Natural killer cell treated with Interleukin-12 subunit alpha and Interleukin-12 subunit beta and Interleukin-15 and Interleukin-18, amount 100 ng/mL, for 72 hours (primary cell): ENCODE results near the gene CLDN1. TPM values are rescaled to one million over a fixed set of nuclear protein-coding genes. Genes with fewer than 3 reads are reported as not detected.
A peak's percentile ranks its signal among the peaks of the same experiment; 100 is the strongest.

Source experiments
- ATAC-seq, 2 donors: fragments of 150-1000 bp; cut with Tn5 transposase in 1 of 2; sonication (Bioruptor Pico), chemical (Tn5 transposase) in 1 of 2; 2 replicates each; pipeline ENCODE4 v1.10.0; 2021
- DNase-seq: peaks from one replicate; pipeline ENCODE4 v3.0.0; 2022; ENCODE audit warnings: low spot score
- H3K27ac Mint-ChIP-seq, 2 donors: 1 replicate in 1 of 2; 2 replicates in 1 of 2; pipeline ENCODE4 v1.8.0; 2022; ENCODE audit warnings: mixed read lengths in 2 of 2, mild to moderate bottlenecking in 1 of 2, moderate library complexity in 1 of 2
- H3K27me3 Mint-ChIP-seq, 2 donors: 1 replicate in 1 of 2; 2 replicates in 1 of 2; pipeline ENCODE4 v1.8.0; 2022; ENCODE audit warnings: mixed read lengths in 2 of 2
- H3K36me3 Mint-ChIP-seq: one replicate; pipeline ENCODE4 v1.8.0; 2022; ENCODE audit warnings: mixed read lengths
- H3K4me1 Mint-ChIP-seq, 2 donors: 1 replicate in 1 of 2; 2 replicates in 1 of 2; pipeline ENCODE4 v1.8.0; 2022; ENCODE audit warnings: low read depth in 2 of 2, mixed read lengths in 2 of 2, mild to moderate bottlenecking in 1 of 2
- H3K4me3 Mint-ChIP-seq: one replicate; pipeline ENCODE4 v1.8.0; 2022; ENCODE audit warnings: mixed read lengths
- H3K9me3 Mint-ChIP-seq: 2 replicates; pipeline ENCODE4 v1.8.0; 2022; ENCODE audit warnings: mixed read lengths
- total RNA-seq, 2 donors: library from RNA; stranded (reverse); gene quantifications; one replicate each; pipeline ENCODE4 v1.2.3, GENCODE V29; 2022

CLDN1 gene, protein sequence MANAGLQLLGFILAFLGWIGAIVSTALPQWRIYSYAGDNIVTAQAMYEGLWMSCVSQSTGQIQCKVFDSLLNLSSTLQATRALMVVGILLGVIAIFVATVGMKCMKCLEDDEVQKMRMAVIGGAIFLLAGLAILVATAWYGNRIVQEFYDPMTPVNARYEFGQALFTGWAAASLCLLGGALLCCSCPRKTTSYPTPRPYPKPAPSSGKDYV
- not detected for total RNA-seq

DNA sequence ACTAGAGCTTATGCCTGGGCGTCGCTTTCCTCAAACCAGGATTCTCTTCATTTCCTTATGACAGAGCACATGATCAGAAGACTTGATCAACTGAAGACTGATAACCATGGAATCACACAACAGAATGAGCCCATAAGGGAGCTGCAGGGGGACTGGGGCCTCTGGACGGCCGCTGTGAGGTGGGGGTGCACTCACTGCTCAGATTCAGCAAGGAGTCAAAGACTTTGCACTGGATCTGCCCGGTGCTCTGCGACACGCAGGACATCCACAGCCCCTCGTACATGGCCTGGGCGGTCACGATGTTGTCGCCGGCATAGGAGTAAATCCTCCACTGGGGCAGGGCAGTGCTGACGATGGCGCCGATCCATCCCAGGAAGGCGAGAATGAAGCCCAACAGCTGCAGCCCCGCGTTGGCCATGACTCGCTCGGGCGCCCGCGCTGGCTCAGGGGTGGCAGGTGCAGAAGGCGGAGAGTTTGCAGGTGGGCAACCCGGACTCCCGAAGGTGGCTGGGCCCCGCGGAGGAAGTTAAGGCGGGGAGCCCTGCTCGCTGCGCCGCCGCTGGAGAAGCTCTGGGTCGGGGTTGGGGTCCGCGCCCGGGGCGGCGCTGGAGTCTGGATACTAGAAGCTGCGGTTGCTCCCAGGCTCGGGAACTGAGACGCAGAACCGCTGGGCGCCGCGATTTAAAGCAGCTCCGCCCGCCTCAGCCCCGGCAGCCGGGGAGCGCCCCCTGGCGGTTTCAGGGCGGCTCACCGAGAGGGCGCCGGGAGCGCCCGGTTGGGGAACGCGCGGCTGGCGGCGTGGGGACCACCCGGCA, at the start of gene CLDN1:
TSS of gene CLDN1 (minus strand) at position 658 of the 815 bp plus-strand sequence. CDS start at position 418, 240 bp downstream.
- H3K36me3 Mint-ChIP-seq, result no peaks in the 10 kb centered on the region
- peak within 1 kb of the TSS; percentile 6 for H3K4me3 Mint-ChIP-seq
- DNase-seq (peak; percentile 65), ATAC-seq (peak; percentile 76 to 79)
- no peak within 1 kb of the TSS for H3K27ac Mint-ChIP-seq
- peaks cover 6 to 7% of the 10 kb centered on the region in 2 donors for H3K4me1 Mint-ChIP-seq
- peaks cover 43 to 58% of the 10 kb centered on the region in 2 donors for H3K27me3 Mint-ChIP-seq
- H3K9me3 Mint-ChIP-seq, result no peaks in the 10 kb centered on the region

DNA sequence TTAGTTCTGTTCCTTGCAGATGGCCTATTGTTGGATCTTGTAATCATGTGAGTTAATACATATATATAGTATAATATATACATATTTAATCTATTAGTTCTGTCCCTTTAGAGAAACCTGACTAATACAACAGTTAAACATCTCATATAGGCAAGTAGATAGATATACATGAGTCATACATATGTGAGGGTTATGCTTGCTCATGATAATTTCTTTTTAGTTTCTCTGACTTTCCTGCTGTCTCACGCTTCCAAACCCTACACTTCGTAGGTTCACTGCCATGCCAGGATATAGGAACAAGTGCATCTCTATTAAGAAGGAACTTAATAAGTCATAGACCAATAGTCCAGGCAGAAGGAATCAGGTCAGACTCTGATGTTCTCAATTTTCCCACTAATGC, 48.9 kb upstream of the CLDN1 start:
- Mint-ChIP-seq H3K27me3 (no peaks in the 10 kb centered on the region), H3K4me3 (no peak overlapping the region), H3K27ac (no peak overlapping the region), H3K36me3 (no peaks in the 10 kb centered on the region), H3K4me1 (no peaks in the 10 kb centered on the region), H3K9me3 (no peaks in the 10 kb centered on the region)
- ATAC-seq (no peak), DNase-seq (no peak)

DNA sequence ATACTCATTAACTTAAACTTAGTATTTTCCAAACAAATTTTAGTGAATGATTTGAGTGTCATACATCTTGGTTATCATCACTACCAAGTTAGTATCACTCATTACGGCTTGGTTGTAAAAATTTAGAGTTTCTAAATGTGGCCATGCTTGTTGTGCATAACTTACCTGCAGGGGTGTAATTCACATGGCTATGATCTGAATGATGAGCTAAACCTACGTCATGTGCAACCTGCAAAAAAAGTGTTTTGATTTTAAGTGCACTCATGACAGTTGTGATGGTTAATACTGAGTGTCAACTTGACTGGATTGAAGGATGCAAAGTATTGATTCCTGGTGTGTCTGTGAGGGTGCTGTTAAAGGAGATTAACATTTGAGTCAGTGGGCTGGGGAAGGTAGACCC, 48.1 kb upstream of the CLDN1 start:
- no peaks in the 10 kb centered on the region for H3K9me3 Mint-ChIP-seq
- no peak overlapping the region for H3K27ac Mint-ChIP-seq
- H3K27me3 Mint-ChIP-seq, result no peaks in the 10 kb centered on the region

DNA sequence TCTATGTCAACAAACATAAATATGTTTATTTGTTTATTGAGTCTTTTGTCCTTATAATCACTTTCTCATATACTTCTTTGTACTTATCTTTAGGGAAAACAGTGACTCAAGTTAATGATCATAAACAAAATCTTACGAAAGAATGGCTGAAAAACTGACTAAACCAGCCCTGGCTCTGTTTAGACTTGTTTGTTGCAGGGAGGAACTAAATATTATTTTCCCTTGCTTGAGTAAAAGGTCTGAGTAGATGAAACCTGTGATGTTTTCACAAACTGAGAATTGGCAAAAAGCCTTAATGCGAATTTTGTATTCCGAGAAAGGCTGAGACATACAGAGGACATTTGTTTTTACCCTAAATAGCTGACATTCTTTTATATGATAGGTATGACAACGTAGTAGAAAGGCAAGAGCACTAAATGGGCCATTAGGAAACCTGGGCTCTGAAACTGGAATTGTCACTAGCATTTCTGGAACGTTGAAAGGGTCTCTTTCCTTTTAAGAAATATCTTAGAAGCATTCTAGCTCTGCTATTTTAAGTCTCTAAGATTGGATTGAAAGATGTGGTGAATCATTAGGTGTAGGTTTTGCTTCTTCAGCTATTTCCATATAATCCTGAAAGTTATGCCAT, 47.5 kb upstream of the CLDN1 start:
- Mint-ChIP-seq H3K4me3 (no peak overlapping the region), H3K36me3 (no peaks in the 10 kb centered on the region), H3K27ac (no peak overlapping the region), H3K4me1 (no peaks in the 10 kb centered on the region), H3K9me3 (no peaks in the 10 kb centered on the region), H3K27me3 (no peaks in the 10 kb centered on the region)
- ATAC-seq (no peak), DNase-seq (no peak)

More for the DNA sequence above, 48.1 kb upstream of the CLDN1 start:
- Mint-ChIP-seq H3K4me1 (no peaks in the 10 kb centered on the region), H3K4me3 (no peak overlapping the region), H3K36me3 (no peaks in the 10 kb centered on the region)
- ATAC-seq, result no peak
- no peak for DNase-seq

DNA sequence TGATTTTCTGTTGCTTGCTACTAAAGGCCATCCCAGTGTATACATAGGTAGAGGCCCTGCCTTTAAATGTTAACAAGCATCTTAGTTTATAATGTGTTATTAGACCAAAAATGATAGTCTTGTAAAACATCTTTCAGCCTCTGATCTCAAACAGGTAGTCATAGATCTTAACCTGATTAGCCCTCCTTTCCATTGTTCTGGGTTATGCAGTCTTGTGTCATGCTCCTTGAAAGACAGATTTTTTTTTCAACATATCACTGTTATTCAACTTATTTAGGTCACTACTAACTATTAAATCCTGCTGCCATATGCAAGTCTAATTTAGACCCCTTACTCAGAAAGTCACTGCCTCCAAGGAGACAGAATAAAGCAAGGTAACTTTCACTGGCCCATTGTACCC, 46.6 kb upstream of the CLDN1 start:
- Mint-ChIP-seq H3K9me3 (no peaks in the 10 kb centered on the region), H3K27me3 (no peaks in the 10 kb centered on the region), H3K27ac (no peak overlapping the region), H3K4me1 (no peaks in the 10 kb centered on the region), H3K36me3 (no peaks in the 10 kb centered on the region), H3K4me3 (no peak overlapping the region)
- ATAC-seq (no peak), DNase-seq (no peak)

DNA sequence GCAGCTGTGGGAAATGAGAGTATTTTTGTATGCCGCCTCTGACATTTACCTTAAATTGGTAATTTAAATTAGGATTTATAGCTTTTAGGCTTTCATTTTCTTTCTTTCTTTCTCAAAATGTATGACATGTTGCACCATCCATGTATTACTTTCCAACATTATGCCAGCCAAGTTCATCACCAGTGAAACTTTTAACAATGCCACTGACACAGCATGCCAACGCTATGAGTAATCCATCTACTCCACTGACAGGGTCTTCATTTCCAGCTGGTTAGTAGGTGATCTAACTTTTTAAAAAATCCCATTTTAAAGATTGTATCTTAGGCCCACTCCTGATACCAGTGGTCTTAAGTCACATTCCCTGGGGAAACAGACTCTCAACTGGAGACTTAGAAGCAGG, 43.9 kb upstream of the CLDN1 start:
- no peak for DNase-seq
- Mint-ChIP-seq H3K27me3 (no peaks in the 10 kb centered on the region), H3K9me3 (no peaks in the 10 kb centered on the region), H3K27ac (no peak overlapping the region), H3K4me3 (no peak overlapping the region), H3K36me3 (no peaks in the 10 kb centered on the region), H3K4me1 (no peaks in the 10 kb centered on the region)
- no peak for ATAC-seq

DNA sequence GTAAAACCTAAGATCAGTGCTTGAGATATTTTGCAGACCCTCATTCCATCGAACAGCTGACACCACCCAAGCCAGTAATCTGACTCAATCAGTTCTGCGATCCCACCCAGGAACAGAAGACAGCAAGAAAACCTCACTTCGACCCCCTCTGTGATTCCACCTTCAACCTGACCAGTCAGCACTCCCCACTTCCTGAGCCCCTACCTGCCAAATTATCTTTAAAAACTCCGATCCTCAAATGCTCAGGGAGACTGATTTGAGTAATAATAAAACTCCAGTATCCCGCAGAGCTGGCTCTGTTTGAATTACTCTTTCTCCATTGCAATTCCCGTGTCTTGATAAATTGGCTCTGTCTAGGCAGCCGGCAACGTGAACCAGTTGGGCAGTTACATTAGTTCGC, 40.0 kb upstream of the CLDN1 start:
- no peak overlapping the region for H3K27ac Mint-ChIP-seq
- H3K4me3 Mint-ChIP-seq, result no peak overlapping the region
- H3K27me3 Mint-ChIP-seq, result peaks cover 0 to 4% of the 10 kb centered on the region in 2 donors
- no peaks in the 10 kb centered on the region for H3K9me3 Mint-ChIP-seq
- no peaks in the 10 kb centered on the region for H3K4me1 Mint-ChIP-seq
- DNase-seq (no peak), ATAC-seq (no peak)
- H3K36me3 Mint-ChIP-seq, result no peaks in the 10 kb centered on the region

DNA sequence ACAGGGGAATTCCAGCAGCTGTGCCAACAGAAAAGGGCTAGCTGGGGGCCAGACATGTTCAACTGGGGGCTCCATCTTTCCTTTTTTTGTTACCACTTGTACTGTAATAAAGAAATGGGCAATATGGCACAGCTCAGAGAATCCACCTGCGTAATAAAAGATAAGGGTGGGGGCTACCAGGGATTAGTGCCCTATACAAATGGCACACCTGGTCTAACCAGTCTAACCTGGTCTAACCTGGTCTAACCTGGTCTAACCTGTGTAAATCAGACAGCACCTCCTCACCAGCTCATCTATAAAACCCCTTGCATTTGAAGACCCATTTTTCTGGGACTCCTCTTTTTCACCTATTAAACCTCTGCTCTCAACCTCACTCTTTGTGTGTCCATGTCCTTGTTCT, 39.5 kb upstream of the CLDN1 start:
- Mint-ChIP-seq H3K9me3 (no peaks in the 10 kb centered on the region), H3K36me3 (no peaks in the 10 kb centered on the region), H3K4me1 (no peaks in the 10 kb centered on the region), H3K27ac (no peak overlapping the region), H3K4me3 (no peak overlapping the region), H3K27me3 (peaks cover 0 to 6% of the 10 kb centered on the region in 2 donors)
- no peak for DNase-seq
- no peak for ATAC-seq

DNA sequence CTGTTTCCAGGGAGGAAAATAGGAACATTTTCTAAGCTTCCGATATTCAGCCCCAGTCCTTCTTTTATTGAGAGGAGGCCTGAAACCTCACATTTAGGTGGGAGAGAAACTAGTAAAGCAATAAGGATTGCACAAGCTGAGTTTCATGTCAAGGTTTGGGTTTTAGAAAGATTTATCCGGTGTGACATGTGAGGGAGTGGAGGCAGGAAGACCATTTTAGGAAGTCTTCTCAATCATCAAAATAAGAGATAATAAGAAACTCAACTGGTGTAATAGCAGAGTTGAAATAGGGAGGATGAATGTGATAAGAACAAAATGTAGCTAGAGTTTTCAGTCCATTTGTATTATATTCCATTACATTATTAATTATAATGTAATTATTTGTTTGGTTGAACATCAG, 38.0 kb upstream of the CLDN1 start:
- ATAC-seq, result no peak
- Mint-ChIP-seq H3K4me3 (no peak overlapping the region), H3K36me3 (no peaks in the 10 kb centered on the region), H3K9me3 (no peaks in the 10 kb centered on the region), H3K4me1 (no peaks in the 10 kb centered on the region), H3K27me3 (peaks cover 0 to 6% of the 10 kb centered on the region in 2 donors), H3K27ac (no peak overlapping the region)
- no peak for DNase-seq

DNA sequence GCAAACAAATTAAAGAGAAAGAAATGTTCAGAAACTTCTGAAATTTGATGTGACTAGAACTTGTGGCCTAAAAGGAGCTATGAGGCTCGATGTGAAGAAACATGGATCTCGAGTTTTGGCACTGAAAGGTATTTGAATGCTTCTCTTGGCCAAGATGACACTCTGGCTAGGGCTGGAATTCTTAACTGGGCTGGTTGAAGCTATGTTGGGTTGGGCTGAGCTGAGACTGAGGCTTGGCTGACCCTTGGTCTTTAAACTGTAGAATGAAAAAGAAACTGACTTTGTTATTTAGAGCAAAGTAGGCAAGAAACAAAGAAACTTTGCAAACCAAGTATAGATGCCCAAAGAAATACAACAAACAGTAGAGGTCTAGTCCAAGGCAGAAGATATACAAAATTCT, 37.6 kb upstream of the CLDN1 start:
- no peaks in the 10 kb centered on the region for H3K36me3 Mint-ChIP-seq
- H3K27me3 Mint-ChIP-seq, result peaks cover 0 to 6% of the 10 kb centered on the region in 2 donors
- DNase-seq (no peak), ATAC-seq (no peak)
- H3K27ac Mint-ChIP-seq, result no peak overlapping the region
- H3K4me1 Mint-ChIP-seq, result no peaks in the 10 kb centered on the region
- H3K9me3 Mint-ChIP-seq, result no peaks in the 10 kb centered on the region
- no peak overlapping the region for H3K4me3 Mint-ChIP-seq

DNA sequence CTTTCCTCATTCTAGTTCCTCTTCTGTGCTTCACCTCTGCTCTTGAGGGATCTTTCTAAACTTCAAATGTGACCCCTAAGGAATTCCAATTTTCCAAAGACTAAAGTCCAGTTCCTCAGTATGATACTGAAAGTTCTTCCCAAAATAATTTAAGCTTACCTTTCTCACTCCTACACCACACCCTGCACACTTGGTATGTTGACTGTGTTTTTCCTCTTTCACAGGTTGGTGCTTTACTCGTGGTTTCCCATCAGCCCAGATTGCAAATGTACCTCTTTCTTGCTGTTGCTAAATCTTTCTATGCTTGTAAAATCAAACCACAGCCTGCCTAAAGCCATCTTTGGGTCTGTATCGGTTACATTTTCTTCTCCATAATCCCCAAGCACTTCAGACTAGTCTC, 35.2 kb upstream of the CLDN1 start:
- DNase-seq, result no peak
- Mint-ChIP-seq H3K36me3 (no peaks in the 10 kb centered on the region), H3K9me3 (no peaks in the 10 kb centered on the region), H3K4me1 (no peaks in the 10 kb centered on the region), H3K27ac (no peak overlapping the region), H3K27me3 (peaks cover 3 to 6% of the 10 kb centered on the region in 2 donors), H3K4me3 (no peak overlapping the region)
- no peak for ATAC-seq

DNA sequence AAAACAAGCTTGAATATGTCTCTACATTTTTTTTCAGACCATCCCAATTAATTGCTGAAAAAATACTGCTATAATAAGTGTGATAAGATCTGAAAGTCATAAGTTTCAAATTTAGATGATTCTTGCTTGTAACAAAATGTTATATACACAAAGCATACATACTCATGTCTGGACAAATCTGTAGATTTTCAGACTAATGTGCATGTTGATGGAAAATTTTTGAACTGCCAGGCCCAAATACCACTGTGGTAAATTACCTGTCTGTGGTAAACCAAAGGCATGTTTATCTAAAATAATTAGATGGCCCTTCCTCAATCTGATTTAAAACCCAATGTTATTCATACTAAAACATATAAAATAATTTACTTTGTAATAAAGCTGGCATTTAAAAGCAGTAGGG, 34.0 kb upstream of the CLDN1 start:
- DNase-seq (no peak), ATAC-seq (no peak)
- H3K36me3 Mint-ChIP-seq, result no peaks in the 10 kb centered on the region
- H3K4me3 Mint-ChIP-seq, result no peak overlapping the region
- no peaks in the 10 kb centered on the region for H3K9me3 Mint-ChIP-seq
- H3K27me3 Mint-ChIP-seq, result peaks cover 3 to 6% of the 10 kb centered on the region in 2 donors
- H3K4me1 Mint-ChIP-seq, result no peaks in the 10 kb centered on the region
- H3K27ac Mint-ChIP-seq, result no peak overlapping the region

DNA sequence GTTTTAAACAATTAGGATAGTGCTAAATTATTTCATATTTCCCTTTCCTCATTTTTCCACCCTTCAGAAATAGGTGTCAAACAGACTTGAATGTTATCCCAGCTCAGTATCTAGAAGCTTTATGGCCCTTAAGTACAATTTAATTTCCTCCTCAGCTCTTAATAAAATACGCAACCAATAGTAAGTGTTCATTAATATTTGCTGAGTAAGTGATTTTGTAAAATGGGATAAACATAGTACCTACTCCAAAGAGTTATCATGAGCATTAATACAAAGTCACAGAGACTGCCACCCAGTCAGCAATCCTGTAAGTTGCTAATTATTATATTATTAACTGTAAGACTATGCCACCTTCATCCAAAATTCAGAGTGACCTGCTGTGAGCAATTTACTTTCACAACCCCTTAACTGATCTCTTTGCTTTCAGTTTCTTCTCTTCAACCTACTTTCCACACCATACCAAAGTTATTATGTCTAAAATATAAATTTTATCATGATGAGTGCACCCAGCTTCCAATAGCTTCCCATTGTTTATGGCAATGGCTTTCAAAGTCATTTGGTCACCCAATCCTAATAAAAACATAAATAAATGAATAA, 30.7 kb upstream of the CLDN1 start:
- DNase-seq (no peak), ATAC-seq (no peak)
- H3K4me3 Mint-ChIP-seq, result no peak overlapping the region
- H3K9me3 Mint-ChIP-seq, result no peaks in the 10 kb centered on the region
- H3K36me3 Mint-ChIP-seq, result no peaks in the 10 kb centered on the region
- no peak overlapping the region for H3K27ac Mint-ChIP-seq
- no peaks in the 10 kb centered on the region for H3K4me1 Mint-ChIP-seq
- H3K27me3 Mint-ChIP-seq, result peaks cover 3 to 6% of the 10 kb centered on the region in 2 donors

DNA sequence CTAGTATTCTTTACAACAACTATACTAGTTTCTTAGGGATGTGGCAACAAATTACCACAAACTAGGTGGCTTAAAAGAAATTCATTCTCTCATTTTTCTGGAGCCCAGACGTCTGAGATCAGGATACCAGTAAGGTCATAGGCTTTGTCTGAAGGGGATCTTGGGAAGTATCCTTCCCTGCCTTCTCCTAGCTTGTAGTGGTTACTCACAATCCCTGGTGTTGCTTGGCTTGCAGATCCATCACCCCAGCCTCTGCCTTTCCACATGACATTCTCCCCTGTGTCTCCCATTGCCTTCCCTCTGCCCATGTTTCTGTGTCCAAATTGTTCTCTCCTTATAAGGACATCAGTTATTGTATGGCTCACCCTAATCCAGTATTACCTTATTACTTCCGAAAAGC, 24.3 kb upstream of the CLDN1 start:
- no peaks in the 10 kb centered on the region for H3K36me3 Mint-ChIP-seq
- no peak overlapping the region for H3K4me3 Mint-ChIP-seq
- no peak for ATAC-seq

More for the DNA sequence above, 24.3 kb upstream of the CLDN1 start:
- peaks cover 0 to 3% of the 10 kb centered on the region in 2 donors for H3K27me3 Mint-ChIP-seq
- no peaks in the 10 kb centered on the region for H3K4me1 Mint-ChIP-seq
- DNase-seq, result no peak
- H3K27ac Mint-ChIP-seq, result no peak overlapping the region
- peaks cover 3% of the 10 kb centered on the region for H3K9me3 Mint-ChIP-seq
